Thyroid gland (tissue), 4 donors: ENCODE measurements around the gene FUCA2. TPM values are rescaled to one million over a fixed set of nuclear protein-coding genes. Genes with fewer than 3 reads are reported as not detected.

Experiments
- DNase-seq, 2 donors: peaks; one replicate each; pipeline ENCODE4 v3.0.0-alpha.2; 2019
- H3K27ac ChIP-seq, 3 donors: fragments of 200-600 bp; sonication (generic); 1 replicate in 2 of 3; 2 replicates in 1 of 3; pipeline ENCODE4 v1.5.1; 2016 to 2019; ENCODE audit warnings: mild to moderate bottlenecking in 1 of 3, moderate library complexity in 1 of 3
- H3K27me3 ChIP-seq: fragments of 200-600 bp; sonication (generic); one replicate; pipeline ENCODE4 v1.5.1; 2019
- H3K36me3 ChIP-seq, 2 donors: fragments of 200-600 bp; sonication (generic); one replicate each; pipeline ENCODE4 v1.5.1; 2016 to 2019
- H3K4me1 ChIP-seq, 2 donors: fragments of 200-600 bp; sonication (generic); one replicate each; pipeline ENCODE4 v1.5.1; 2017 to 2019
- H3K4me3 ChIP-seq, 3 donors: fragments of 200-600 bp; sonication (generic); replicated peaks in 1 of 3; 1 replicate in 2 of 3; 2 replicates in 1 of 3; pipeline ENCODE4 v1.5.1; 2016; ENCODE audit warnings: mild to moderate bottlenecking in 1 of 3
- H3K9me3 ChIP-seq: fragments of 200-600 bp; sonication (generic); one replicate; pipeline ENCODE4 v1.5.1; 2017
- POLR2A ChIP-seq, 2 donors: fragments of 450-650 bp; IDR thresholded peaks; one replicate each; pipeline ENCODE4 v1.6.1; 2017; ENCODE audit warnings: antibody characterized with exemption in 2 of 2, mild to moderate bottlenecking in 2 of 2, moderate library complexity in 1 of 2
- WGBS, 2 donors: methylation state at CpG; one replicate each; pipeline ENCODE4 v1.1.5; 2017; 5-methylcytosine and 5-hydroxymethylcytosine counted together
- intact Hi-C: fragments of 100-400 bp; cut with DNase I; formaldehyde crosslinking; loops from one replicate; pipeline ENCODE4 v1.15.1; 2023
- total RNA-seq, 4 donors: library from RNA; depleted of rRNA; stranded (reverse); fragments of >200 nt; gene quantifications; one replicate each; pipeline ENCODE4 v1.2.3, GENCODE V29; 2016
- TF ChIP-seq, protein P1 (sequence below), 6 experiments: fragments of 200-600 bp in 3 of 6; fragments of 450-650 bp in 3 of 6; sonication (generic) in 3 of 6; IDR thresholded peaks; one replicate each; pipeline ENCODE4 v1.5.1; 2016 to 2019; ENCODE audit warnings: antibody characterized with exemption in 6 of 6, mild to moderate bottlenecking in 2 of 6, inconsistent platforms in 1 of 6, moderate library complexity in 1 of 6

The FUCA2 gene
- total RNA-seq, 4 donors from 2014 or later, result 31.7 to 59.1 (median 44.7) TPM

DNA sequence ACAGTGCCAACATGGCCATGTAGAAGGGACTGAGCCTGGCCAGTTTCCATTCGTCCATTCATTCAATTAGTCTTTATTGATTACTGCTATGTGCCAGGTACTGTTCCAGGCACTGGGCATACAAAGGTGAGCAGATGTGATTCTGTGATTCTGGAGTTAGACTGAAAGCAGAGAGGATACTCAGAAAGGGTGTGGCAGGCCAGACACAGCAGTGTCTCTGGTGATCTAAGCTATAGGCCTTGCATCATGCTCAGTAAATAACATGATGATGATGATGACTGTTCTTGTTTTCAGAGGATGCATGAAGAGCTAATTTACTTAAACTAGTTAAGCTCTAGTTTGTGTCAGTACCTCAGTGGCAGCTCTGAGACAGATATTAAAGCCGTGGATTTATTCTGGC lies 31.4 kb upstream of the FUCA2 start:
- WGBS, 2 donors, result 82 to 98% methylated on average over 2 of the region's 2 CpGs
- no peak for DNase-seq

DNA sequence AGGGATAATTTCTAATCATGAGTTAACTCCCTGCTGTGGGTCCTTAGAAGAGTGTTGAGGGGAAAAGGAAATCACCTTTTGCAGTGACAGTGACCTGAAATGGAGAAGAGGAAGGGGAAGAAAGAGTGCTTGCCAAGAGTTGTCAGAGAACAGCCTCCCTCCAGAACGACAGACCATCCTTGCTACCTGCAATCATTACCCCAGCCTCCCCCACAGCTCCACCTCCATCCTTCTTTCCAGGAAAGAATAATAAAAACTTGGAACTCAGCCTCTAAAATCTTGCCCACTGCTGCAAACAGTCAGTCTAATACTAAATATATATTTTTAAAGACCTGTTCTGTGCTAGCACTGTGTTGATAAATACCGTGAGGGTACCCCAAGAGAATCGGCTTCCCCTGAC lies 28.7 kb upstream of the FUCA2 start:
- Histone ChIP-seq H3K27me3 (no peaks in the 10 kb centered on the region), H3K4me1 (peaks cover 0 to 5% of the 10 kb centered on the region in 2 donors), H3K4me3 (no peak overlapping the region), H3K36me3 (no peaks in the 10 kb centered on the region), H3K27ac (no peak overlapping the region), H3K9me3 (no peaks in the 10 kb centered on the region)
- intact Hi-C loops, result no loop called here
- no peak for DNase-seq
- WGBS, 2 donors, result 64 to 80% methylated on average over 3 of the region's 3 CpGs
- TF ChIP-seq, protein P1, sequence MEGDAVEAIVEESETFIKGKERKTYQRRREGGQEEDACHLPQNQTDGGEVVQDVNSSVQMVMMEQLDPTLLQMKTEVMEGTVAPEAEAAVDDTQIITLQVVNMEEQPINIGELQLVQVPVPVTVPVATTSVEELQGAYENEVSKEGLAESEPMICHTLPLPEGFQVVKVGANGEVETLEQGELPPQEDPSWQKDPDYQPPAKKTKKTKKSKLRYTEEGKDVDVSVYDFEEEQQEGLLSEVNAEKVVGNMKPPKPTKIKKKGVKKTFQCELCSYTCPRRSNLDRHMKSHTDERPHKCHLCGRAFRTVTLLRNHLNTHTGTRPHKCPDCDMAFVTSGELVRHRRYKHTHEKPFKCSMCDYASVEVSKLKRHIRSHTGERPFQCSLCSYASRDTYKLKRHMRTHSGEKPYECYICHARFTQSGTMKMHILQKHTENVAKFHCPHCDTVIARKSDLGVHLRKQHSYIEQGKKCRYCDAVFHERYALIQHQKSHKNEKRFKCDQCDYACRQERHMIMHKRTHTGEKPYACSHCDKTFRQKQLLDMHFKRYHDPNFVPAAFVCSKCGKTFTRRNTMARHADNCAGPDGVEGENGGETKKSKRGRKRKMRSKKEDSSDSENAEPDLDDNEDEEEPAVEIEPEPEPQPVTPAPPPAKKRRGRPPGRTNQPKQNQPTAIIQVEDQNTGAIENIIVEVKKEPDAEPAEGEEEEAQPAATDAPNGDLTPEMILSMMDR (IDR thresholded peaks at IDR 0.05), result no peak
- TF ChIP-seq POLR2A (IDR thresholded peaks at IDR 0.05), result no peak

More for the DNA sequence above, 31.4 kb upstream of the FUCA2 start:
- Histone ChIP-seq H3K27me3 (no peaks in the 10 kb centered on the region), H3K9me3 (no peaks in the 10 kb centered on the region), H3K4me1 (no peaks in the 10 kb centered on the region), H3K36me3 (no peaks in the 10 kb centered on the region), H3K27ac (no peak overlapping the region), H3K4me3 (no peak overlapping the region)
- intact Hi-C loops, result no loop called here
- no peak for TF ChIP-seq POLR2A (IDR thresholded peaks at IDR 0.05)
- TF ChIP-seq, protein P1 (IDR thresholded peaks at IDR 0.05), result no peak

DNA sequence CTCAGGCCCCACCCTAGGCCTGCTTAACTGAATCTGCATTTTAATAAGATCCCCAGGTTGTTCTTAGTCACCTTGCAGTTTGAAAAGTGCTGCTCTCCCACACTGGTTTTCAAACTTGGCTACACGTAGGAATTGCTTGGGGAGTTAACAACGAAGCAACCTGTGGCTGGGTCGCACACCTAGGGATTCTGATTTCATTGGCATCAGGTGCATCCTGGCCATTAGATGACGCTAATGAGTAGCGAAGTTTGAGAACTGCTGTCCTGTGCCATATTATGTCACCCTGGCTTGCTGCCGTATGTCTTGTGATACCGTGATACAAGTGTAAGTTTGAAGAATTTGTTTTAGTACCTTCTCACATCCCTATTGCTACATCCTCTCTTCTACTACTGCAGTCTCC lies 28.2 kb upstream of the FUCA2 start:
- no peaks in the 10 kb centered on the region for H3K9me3 ChIP-seq
- H3K27ac ChIP-seq, result no peak overlapping the region
- no peaks in the 10 kb centered on the region for H3K27me3 ChIP-seq
- peaks cover 0 to 5% of the 10 kb centered on the region in 2 donors for H3K4me1 ChIP-seq
- DNase-seq, result no peak
- TF ChIP-seq POLR2A (IDR thresholded peaks at IDR 0.05), result no peak
- TF ChIP-seq, protein P1 (IDR thresholded peaks at IDR 0.05), result no peak
- H3K4me3 ChIP-seq, result no peak overlapping the region
- WGBS, 2 donors, result 78 to 85% methylated on average over 7 of the region's 7 CpGs
- H3K36me3 ChIP-seq, result no peaks in the 10 kb centered on the region
- intact Hi-C loops, result no loop called here

DNA sequence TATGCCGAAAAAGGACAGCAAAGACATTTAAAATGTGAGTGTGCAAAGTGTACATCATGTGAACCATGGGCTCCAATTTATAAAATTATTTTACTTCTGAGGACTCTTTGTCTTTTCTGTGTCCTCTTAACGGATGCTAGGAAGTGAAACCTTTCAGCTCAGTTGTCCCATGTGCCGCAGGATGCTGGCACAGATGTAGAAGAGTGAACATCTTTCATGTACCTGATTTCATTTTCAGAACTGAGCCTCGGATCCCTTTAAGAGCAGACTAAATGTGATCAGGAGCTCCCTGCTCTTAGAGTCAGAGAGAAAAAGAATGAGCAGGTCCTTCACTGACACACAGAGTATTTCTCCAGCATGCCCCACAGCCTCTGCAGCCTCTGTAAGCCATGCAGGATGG lies 27.6 kb upstream of the FUCA2 start:
- H3K4me1 ChIP-seq, result peaks cover 0 to 5% of the 10 kb centered on the region in 2 donors
- WGBS, 2 donors, result 92 to 94% methylated on average over 4 of the region's 4 CpGs
- DNase-seq, result no peak

DNA sequence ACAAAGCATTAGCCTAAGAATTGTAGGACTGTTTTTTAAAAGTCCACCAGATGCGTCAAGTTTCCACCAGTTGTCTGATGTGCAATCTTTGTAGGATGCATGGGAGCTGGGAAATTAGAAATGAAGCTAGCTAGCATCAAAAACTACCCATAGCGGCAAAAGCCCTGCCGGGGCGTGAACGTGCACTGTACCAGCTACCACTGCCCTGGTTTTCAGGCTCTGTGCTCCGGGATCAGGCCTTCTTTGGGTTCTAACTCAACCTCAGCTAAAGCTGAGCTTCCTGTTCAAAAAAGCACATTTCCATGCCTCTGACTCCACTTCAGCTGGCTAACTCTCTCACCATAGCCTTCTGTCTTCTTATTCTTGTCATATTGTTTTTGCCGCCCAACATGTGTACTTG lies 26.9 kb upstream of the FUCA2 start:
- DNase-seq, result no peak
- 93 to 98% methylated on average over 7 of the region's 7 CpGs for WGBS, 2 donors
- Histone ChIP-seq H3K36me3 (no peaks in the 10 kb centered on the region), H3K27ac (no peak overlapping the region), H3K9me3 (no peaks in the 10 kb centered on the region), H3K4me1 (peaks cover 0 to 5% of the 10 kb centered on the region in 2 donors), H3K27me3 (no peaks in the 10 kb centered on the region), H3K4me3 (no peak overlapping the region)
- intact Hi-C loops, result no loop called here
- TF ChIP-seq POLR2A (IDR thresholded peaks at IDR 0.05), result no peak
- TF ChIP-seq, protein P1 (IDR thresholded peaks at IDR 0.05), result no peak

More for the DNA sequence above, 27.6 kb upstream of the FUCA2 start:
- Histone ChIP-seq H3K4me3 (no peak overlapping the region), H3K27me3 (no peaks in the 10 kb centered on the region), H3K27ac (no peak overlapping the region), H3K9me3 (no peaks in the 10 kb centered on the region), H3K36me3 (no peaks in the 10 kb centered on the region)
- intact Hi-C loops, result no loop called here
- no peak for TF ChIP-seq POLR2A (IDR thresholded peaks at IDR 0.05)
- TF ChIP-seq, protein P1 (IDR thresholded peaks at IDR 0.05), result no peak
